Immature natural killer cell (primary cell): Measurements from ENCODE around the gene AGPAT2. TPM values are rescaled to one million over a fixed set of nuclear protein-coding genes. Genes with fewer than 3 reads are reported as not detected.

ENCODE experiments used
- DNase-seq, 3 donors: peaks; one replicate each; pipeline ENCODE4 v3.0.0; 2022; ENCODE audit warnings: mixed read lengths in 1 of 3
- H3K27ac Mint-ChIP-seq, 6 donors: one replicate each; pipeline ENCODE4 v1.8.0; 2020; ENCODE audit warnings: mixed read lengths in 6 of 6, mild to moderate bottlenecking in 5 of 6, inconsistent platforms in 4 of 6, moderate library complexity in 3 of 6
- H3K27me3 Mint-ChIP-seq, 3 donors: one replicate each; pipeline ENCODE4 v1.8.0; 2020 to 2021; ENCODE audit warnings: low read depth in 3 of 3, mild to moderate bottlenecking in 3 of 3, mixed read lengths in 3 of 3, moderate library complexity in 3 of 3, inconsistent platforms in 1 of 3
- H3K36me3 Mint-ChIP-seq, 3 donors: one replicate each; pipeline ENCODE4 v1.8.0; 2020; ENCODE audit warnings: mixed read lengths in 3 of 3, inconsistent platforms in 2 of 3, mild to moderate bottlenecking in 2 of 3
- H3K4me1 Mint-ChIP-seq, 2 donors: one replicate each; pipeline ENCODE4 v1.8.0; 2020; ENCODE audit warnings: inconsistent platforms in 2 of 2, mild to moderate bottlenecking in 2 of 2, mixed read lengths in 2 of 2, moderate library complexity in 1 of 2
- H3K4me3 Mint-ChIP-seq, 5 donors: one replicate each; pipeline ENCODE4 v1.8.0; 2020; ENCODE audit warnings: mild to moderate bottlenecking in 5 of 5, mixed read lengths in 5 of 5, inconsistent platforms in 3 of 5, moderate library complexity in 3 of 5
- H3K9me3 Mint-ChIP-seq, 6 donors: one replicate each; pipeline ENCODE4 v1.8.0; 2020; ENCODE audit warnings: mild to moderate bottlenecking in 6 of 6, mixed read lengths in 6 of 6, inconsistent platforms in 4 of 6, moderate library complexity in 3 of 6
- polyA plus RNA-seq, 3 donors: library from polyadenylated mRNA; unstranded; fragments of 300-500 nt; fragmentation: Illumina TruSeq; gene quantifications; one replicate each; pipeline ENCODE4 v1.2.3, GENCODE V29; 2021

AGPAT2 gene
- polyA plus RNA-seq, 3 donors from 2014 or later = 34.0 to 40.9 (median 35.2) TPM

GRCh38 chr9:136666372-136667213, 20.7 kb downstream of the AGPAT2 start:
- peaks cover 0 to 2% of the 10 kb centered on the region in 2 donors for H3K4me1 Mint-ChIP-seq
- H3K9me3 Mint-ChIP-seq = no peaks in the 10 kb centered on the region
- peaks cover 0 to 5% (median 3%) of the 10 kb centered on the region in 3 donors for H3K27me3 Mint-ChIP-seq
- DNase-seq = no peak
- no peak overlapping the region for H3K27ac Mint-ChIP-seq
- H3K4me3 Mint-ChIP-seq = peak overlapping the region; percentile 23 to 62 (median 51)
- H3K36me3 Mint-ChIP-seq = no peaks in the 10 kb centered on the region

DNA sequence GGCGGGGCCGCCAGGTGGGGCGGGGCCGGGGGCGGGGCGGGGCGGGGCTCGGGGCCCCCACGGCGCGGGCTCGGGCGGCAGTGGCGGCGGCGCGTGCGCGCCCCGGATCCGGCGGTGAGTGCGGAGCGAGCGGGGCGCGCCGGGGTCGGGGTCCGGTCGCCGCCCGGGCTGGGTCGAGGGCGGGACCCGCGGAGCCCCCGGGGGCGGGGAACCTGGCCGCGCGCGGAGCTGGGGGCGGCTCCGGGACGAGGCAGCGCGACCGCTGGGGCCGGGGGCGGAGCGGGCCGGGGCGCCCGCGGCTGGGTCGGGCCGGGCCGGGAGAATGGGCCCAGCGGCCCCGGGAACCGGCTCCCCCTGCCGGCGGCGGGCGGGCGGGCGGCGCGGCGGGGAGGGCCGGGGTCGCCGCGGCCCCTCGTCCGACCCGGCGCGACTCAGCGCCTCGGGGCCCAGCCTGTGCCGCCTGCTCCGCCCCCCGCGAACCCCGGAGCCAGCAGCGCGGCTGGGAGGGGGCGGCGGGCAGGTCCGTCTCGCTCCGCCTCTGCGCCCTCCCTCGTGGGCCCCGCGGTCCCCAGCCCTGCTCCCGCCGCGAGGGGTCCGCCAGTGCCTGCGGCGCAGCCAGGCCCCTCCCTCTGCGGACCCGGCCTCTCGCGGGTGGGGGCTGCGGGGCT, 21.4 kb downstream of the AGPAT2 start:
- no peak overlapping the region for H3K27ac Mint-ChIP-seq
- H3K36me3 Mint-ChIP-seq = no peaks in the 10 kb centered on the region
- peak in 2 of 3 donors; percentile 16 to 21 for DNase-seq
- H3K9me3 Mint-ChIP-seq = no peaks in the 10 kb centered on the region
- H3K27me3 Mint-ChIP-seq = peaks cover 2 to 5% (median 3%) of the 10 kb centered on the region in 3 donors
- no peak overlapping the region for H3K4me3 Mint-ChIP-seq
- peaks cover 0 to 2% of the 10 kb centered on the region in 2 donors for H3K4me1 Mint-ChIP-seq

GRCh38 chr9:136665111-136665703, 22.1 kb downstream of the AGPAT2 start:
- Mint-ChIP-seq H3K4me1 (peaks cover 0 to 2% of the 10 kb centered on the region in 2 donors), H3K27me3 (peaks cover 3 to 5% (median 4%) of the 10 kb centered on the region in 3 donors), H3K36me3 (no peaks in the 10 kb centered on the region), H3K4me3 (peak overlapping the region in 4 of 5 donors; percentile 35 to 66 (median 58)), H3K27ac (no peak overlapping the region), H3K9me3 (no peaks in the 10 kb centered on the region)
- DNase-seq = peak; percentile 14 to 22 (median 19)

- Mint-ChIP-seq H3K27ac (no peak overlapping the region), H3K36me3 (no peaks in the 10 kb centered on the region), H3K4me3 (peak overlapping the region in 2 of 5 donors; percentile 63 to 66), H3K4me1 (peaks cover 0 to 2% of the 10 kb centered on the region in 2 donors), H3K9me3 (no peaks in the 10 kb centered on the region), H3K27me3 (peaks cover 3 to 5% (median 4%) of the 10 kb centered on the region in 3 donors)
- DNase-seq = no peak
Measured at GRCh38 chr9:136664000-136664915, 23.0 kb downstream of the AGPAT2 start.

DNA sequence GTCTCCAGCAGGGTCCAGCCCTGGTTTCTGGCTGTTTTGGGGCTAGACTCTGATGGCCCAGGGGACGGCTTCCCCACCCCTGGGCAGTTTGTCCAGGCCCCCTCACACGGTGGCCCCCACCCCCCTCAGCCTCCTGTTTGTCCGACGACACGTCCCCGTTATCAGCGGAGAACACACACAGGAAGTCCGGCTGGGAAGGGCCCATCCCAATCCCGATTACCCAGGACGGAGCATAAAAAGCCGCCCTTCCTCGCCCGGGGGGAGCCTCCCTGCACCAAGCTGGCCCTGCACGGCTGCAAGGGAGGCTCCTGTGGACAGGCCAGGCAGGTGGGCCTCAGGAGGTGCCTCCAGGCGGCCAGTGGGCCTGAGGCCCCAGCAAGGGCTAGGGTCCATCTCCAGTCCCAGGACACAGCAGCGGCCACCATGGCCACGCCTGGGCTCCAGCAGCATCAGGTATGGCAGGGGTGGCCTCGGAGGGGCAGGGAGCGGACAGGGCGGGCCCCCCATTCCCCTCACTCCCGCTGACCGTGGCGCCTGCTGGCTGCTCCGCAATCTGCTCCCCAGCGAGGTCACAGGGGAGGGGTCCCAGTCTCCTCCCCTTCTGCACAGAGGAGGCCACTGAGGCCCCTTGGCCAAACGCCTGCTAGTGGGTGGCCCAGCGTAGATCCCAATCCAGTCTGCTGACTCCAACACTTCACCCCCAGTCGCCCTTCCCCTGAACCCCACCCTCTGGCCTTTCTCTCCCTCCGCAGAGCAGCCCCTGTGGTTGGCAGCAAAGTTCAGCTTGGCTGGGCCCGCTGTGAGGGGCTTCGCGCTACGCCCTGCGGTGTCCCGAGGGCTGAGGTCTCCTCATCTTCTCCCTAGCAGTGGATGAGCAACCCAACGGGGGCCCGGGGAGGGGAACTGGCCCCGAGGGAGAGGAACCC, 24.3 kb downstream of the AGPAT2 start, which contains the start of gene EGFL7:
Gene EGFL7, plus strand, starts transcription at position 261 of the 926 bp plus-strand sequence. CDS start 5,367 bp downstream, outside the sequence.
- no peak within 1 kb of the TSS for H3K27ac Mint-ChIP-seq
- no peaks in the 10 kb centered on the region for H3K9me3 Mint-ChIP-seq
- DNase-seq = no peak
- H3K4me3 Mint-ChIP-seq = no peak within 1 kb of the TSS
- H3K27me3 Mint-ChIP-seq = peaks cover 6 to 10% (median 7%) of the 10 kb centered on the region in 3 donors
- peaks cover 0 to 2% of the 10 kb centered on the region in 2 donors for H3K4me1 Mint-ChIP-seq
- H3K36me3 Mint-ChIP-seq = no peaks in the 10 kb centered on the region

- no peak overlapping the region for H3K27ac Mint-ChIP-seq
- no peak overlapping the region for H3K4me3 Mint-ChIP-seq
- H3K27me3 Mint-ChIP-seq = peaks cover 8 to 16% (median 10%) of the 10 kb centered on the region in 3 donors
- H3K36me3 Mint-ChIP-seq = no peaks in the 10 kb centered on the region
- no peak for DNase-seq
- H3K4me1 Mint-ChIP-seq = peaks cover 0 to 2% of the 10 kb centered on the region in 2 donors
- no peaks in the 10 kb centered on the region for H3K9me3 Mint-ChIP-seq
Measured at GRCh38 chr9:136662326-136662655, 25.0 kb downstream of the AGPAT2 start.

GRCh38 chr9:136661641-136662325, 25.5 kb downstream of the AGPAT2 start:
- Mint-ChIP-seq H3K27ac (no peak overlapping the region), H3K9me3 (no peaks in the 10 kb centered on the region), H3K4me1 (peaks cover 0 to 2% of the 10 kb centered on the region in 2 donors), H3K4me3 (no peak overlapping the region), H3K36me3 (no peaks in the 10 kb centered on the region), H3K27me3 (peaks cover 8 to 18% (median 10%) of the 10 kb centered on the region in 3 donors)
- DNase-seq = no peak

GRCh38 chr9:136660971-136661550, 26.2 kb downstream of the AGPAT2 start:
- peaks cover 12 to 17% (median 14%) of the 10 kb centered on the region in 3 donors for H3K27me3 Mint-ChIP-seq
- no peaks in the 10 kb centered on the region for H3K36me3 Mint-ChIP-seq
- H3K9me3 Mint-ChIP-seq = no peaks in the 10 kb centered on the region
- no peak for DNase-seq
- no peak overlapping the region for H3K4me3 Mint-ChIP-seq
- peaks cover 0 to 2% of the 10 kb centered on the region in 2 donors for H3K4me1 Mint-ChIP-seq
- H3K27ac Mint-ChIP-seq = no peak overlapping the region

DNA sequence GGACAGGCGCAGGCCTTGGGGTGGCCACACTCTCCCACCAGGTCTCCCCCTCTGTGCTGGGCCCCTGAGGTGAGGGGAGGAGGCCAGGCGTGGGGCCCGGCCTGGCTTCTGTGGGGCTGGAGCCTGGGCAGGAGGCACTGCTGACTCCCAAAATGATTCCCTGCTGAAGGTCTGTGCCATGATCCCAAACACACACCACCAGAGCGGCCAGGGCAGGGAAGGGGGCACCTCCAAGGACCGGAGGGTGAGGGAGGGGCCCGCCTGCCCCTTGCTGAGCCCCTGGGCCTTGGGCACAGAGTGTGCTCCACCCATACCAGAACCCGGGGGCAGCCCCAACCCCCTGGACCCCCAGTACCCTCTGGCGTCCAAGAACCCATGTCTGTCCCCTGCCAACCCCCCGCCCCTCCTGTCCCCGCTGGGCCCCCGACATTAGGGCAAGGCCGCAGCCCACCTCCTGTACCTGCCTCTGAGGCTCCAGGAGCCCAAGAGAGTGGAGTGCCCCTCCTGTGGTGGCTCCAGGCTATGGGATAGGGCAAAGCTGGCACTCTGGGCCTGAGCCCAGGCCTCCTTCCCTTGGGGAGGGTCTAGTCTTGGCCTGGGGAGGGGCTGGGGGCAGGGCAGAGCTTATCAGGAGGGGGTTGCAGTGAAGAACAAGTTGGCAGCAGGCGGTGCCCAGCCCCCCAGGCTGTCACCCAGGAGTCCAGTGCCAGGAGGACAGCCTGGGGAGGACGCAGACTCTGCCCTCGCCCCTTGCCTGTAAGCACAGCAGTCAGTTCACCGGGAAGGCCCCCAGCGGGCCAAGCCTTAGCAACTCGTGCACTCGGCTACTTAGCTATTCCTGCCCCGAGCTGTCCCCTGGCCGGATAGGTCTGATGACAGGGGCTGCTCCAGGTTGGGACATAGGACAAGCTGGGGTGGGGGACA, 27.1 kb downstream of the AGPAT2 start:
- Mint-ChIP-seq H3K27ac (no peak overlapping the region), H3K9me3 (no peaks in the 10 kb centered on the region), H3K4me1 (peaks cover 0 to 2% of the 10 kb centered on the region in 2 donors), H3K36me3 (no peaks in the 10 kb centered on the region), H3K27me3 (peaks cover 12 to 22% (median 14%) of the 10 kb centered on the region in 3 donors), H3K4me3 (no peak overlapping the region)
- DNase-seq = no peak

- Mint-ChIP-seq H3K4me3 (no peak overlapping the region), H3K9me3 (no peaks in the 10 kb centered on the region), H3K27ac (no peak overlapping the region), H3K4me1 (no peaks in the 10 kb centered on the region), H3K36me3 (no peaks in the 10 kb centered on the region), H3K27me3 (peaks cover 9 to 22% (median 12%) of the 10 kb centered on the region in 3 donors)
- DNase-seq = no peak
Measured at GRCh38 chr9:136658849-136659535, 28.3 kb downstream of the AGPAT2 start.
